Hindlimb muscle (tissue), 1 donor: Measurements from ENCODE around the gene TMC1. TPM values are rescaled to one million over a fixed set of nuclear protein-coding genes. Genes with fewer than 3 reads are reported as not detected.
"Not testable (repeated sequence)": the region's sequence is repeated elsewhere in the genome, so short reads cannot be mapped to it uniquely, and the experiment has no call there.

Experiments used
- DNase-seq: peaks from one replicate; pipeline ENCODE4 v3.0.0-alpha.2; 2013
- polyA plus RNA-seq: library from polyadenylated mRNA; unstranded; fragments of 120-200 nt; gene quantifications from one replicate; pipeline ENCODE4 v1.2.1, GENCODE V29; 2013; ENCODE audit not compliant: insufficient read length

The TMC1 gene
- polyA plus RNA-seq, 1 donor: 1.1 TPM

DNA sequence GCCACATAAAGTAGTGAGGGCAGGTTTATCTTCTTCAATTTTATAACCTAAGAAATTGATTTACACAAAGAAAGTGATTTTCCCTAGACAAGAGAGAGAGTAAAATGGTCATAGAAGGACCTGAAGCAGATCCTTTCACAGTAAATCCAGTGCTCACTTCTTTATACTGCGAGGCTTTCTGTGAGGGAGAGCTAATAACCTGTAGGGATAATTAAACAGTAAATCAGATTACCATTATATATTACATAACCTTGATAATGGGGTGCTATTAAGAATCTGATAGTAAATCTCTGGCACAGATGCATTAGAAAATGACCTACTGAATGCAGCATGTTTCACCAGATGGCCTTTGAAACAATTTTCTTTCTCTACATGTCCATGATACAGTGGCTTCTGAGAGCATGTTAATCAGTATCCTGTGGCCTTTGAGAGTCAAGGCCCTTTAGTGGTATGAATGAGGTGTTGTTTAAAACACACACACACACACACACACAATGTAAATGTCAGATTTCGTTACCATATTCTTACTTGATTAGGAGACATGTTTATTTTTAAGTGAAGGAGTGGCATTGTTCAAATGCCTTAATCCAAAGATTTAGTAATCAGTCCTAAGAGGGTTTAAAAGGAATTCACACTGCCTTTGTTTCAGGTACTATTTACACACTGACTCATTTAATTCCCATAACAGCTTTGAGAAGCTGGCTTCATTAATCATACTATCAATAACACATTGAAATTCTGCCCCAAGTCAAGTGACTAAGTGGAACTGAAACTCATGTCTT lies 306.7 kb downstream of the TMC1 start:
- DNase-seq: no peak

DNA sequence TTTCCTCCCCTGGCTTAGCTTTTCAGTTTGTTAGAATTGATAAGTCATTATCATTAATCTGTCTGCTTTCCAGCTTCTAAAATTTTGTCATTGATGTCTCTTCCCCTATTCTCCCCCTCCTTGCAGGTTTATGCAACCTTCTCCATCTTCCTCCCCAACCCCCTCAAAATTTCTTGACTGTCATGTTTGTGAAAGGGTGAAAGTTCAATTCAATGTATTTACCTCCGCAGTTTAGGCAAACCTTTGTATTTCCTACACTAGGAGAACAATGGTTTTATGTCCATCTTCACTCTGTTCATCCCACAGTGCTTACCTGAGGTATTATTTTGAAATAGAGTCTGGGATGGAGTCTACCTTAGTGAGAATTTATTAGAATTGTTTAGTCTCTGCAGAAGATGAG lies 313.6 kb downstream of the TMC1 start:
- DNase-seq: no peak

DNA sequence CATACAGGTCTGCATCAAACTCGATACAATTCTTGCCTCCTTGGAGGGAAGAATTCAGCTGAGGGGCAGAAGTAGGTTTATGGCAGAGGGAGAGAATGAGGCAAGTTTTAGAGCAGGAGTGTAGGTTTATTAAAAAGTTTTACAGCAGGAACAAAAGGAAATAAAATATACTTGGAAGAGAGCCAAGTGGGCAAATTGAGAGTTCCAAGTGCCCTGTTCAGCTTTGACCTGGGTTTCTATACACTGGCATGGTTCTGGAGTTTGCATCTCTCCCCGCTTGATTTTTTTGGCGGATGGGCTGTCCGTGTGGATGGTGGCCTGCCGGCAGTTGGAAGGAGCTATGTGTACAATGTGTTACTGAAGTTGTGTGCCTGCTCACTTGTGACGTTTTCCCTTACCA lies 315.4 kb downstream of the TMC1 start:
- DNase-seq: no peak

DNA sequence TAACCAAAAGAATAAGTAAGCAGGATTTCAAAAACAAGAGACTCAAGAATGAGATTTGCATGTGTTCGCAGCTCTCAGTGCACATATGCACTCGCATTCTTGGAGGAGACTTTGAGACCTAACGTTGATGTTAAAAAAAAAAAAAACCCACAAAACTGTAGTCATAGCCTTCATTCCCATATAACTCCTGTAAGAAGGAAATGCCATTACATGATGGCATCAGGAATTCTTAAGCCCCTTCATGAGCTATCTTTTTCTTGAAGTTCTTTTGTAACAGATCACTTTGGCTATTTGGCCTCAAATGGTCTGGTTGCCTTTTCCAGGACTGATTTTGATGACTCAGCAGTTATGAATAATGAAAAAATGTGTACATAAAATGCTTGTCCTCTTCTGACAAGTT lies 317.7 kb downstream of the TMC1 start:
- DNase-seq: no peak

DNA sequence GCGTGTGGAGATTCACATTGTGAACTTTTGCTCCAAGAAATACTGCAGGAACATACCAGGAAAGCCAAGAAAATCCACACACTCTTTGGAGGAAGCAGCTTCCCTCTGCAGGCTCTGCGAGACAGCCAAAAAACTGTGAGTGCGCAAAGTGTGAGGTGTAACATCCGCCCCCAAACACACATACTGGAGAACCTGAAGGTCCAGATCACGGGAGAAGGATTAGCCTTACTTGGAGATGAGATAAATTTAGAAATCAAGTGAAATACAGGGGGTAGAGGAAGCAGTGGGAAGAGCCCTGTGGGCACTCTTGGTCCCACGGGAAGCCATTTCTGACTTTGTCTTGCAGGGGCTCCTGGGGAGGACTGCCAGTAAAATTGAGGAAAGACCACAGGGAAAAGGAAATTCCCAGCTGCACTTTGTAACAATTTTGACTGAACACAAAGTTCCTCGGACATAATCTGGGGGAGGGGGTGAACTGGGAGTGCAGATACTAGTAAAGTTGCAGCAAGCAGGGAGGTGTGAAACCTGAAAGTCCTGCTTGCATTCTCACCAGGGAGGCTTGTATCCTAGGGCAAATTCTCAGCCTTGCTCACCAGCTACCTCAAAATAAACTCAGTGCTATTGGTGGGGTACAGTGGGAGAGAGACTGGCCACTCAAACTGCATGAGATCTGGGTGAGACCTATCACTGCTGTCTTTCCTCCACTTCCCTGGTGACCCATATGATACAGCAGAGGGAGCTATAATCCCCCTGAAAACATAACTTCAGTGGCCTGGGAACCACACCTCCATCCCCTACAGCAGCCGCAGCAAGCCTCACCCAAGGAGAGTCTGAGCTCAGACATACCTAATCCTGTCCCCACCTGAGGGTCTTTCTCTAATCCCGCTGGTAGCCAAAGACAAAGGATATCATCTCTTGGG lies 322.4 kb downstream of the TMC1 start:
- peak; percentile 45 for DNase-seq

DNA sequence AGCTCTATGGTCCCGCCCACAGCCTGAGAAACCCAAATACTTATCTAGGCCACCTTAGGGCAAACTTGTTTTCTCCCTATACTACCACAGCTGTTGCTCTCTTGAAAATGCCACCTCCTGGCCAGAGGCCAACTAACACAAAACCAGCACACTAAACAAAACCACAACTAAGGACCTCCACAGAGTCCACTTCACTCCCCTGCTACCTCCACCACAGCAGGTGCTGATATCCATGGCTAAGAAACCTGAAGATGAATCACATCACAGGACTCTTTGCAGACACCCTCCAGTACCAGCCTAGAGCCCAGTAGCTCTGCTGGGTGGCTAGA lies 323.0 kb downstream of the TMC1 start:
- no peak for DNase-seq

DNA sequence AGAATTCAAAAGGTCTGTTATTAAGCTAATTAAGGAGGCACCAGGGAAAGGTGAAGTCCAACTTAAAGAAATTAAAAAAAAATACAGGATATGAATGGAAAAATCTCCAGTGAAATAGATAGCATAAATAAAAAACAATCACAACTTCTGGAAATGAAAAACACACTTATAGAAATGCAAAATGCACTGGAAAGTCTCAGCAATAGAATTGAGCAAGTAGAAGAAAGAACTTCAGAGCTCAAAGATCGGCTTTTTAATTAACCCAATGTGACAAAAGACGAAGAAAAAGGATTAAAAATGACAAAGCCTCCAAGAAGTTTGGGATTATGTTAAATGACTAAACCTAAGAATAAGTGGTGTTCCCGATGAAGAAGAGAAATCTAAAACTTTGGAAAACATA lies 323.6 kb downstream of the TMC1 start:
- not testable (repeated sequence) for DNase-seq

DNA sequence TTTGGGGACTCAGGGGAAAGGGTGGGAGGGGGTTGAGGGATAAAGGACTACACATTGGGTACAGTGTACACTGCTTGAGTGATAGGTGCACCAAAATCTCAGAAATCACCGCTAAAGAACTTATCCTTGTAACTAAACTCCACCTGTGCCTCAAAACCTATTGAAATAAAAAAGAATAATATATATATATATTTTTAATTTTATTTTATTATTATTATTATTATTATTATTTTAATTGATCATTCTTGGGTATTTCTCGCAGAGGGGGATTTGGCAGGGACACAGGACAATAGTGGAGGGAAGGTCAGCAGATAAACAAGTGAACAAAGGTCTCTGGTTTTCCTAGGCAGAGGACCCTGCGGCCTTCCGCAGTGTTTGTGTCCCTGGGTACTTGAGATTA lies 328.8 kb downstream of the TMC1 start:
- not testable (repeated sequence) for DNase-seq

DNA sequence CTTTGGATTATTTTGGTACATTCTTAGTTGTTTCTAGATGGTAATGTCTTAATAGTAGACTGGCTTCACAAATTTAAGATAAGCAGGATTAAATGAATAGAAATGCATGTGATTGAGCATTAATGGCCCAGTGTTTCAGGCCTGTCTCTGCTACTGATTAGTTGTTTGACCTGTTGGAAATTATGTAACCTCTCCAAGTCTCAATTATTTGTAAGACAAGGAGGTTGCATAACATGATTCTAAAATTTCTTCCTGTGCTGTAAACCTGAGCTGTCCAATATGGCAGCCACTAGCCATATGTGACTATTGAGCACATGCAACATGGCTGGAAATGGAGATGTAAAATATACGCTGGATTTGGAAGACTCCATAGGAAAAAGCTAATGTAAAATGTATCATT lies 333.9 kb downstream of the TMC1 start:
- no peak for DNase-seq

DNA sequence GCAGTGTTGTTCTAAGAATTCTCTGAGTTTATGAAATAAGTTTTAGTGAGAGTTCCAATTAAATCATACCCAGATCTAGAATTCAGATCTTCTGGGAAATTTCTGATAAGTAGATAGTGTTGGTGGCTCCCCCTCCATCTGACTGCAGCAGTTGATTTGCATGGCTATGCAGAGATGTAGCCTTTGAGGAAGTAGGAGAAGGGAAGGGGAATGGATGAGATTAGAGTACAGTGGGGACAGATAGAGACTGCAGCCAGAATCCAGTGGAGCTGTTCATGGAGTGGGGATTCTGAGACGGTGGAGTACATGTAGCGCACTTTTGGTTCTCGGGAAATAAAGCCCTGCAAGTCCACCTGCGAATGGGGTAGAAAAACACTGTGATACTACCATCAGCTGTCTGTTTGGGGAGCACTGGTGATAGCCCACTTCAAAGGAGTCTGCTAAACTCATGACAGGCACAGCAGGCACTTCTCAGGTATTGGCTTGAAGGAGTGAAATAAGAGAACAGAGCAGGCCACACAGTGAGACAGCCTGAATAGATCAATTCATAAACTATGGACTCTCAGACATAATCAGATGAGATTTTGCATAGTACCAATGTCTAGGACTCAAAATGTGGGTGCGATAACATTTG lies 334.6 kb downstream of the TMC1 start:
- DNase-seq: no peak

DNA sequence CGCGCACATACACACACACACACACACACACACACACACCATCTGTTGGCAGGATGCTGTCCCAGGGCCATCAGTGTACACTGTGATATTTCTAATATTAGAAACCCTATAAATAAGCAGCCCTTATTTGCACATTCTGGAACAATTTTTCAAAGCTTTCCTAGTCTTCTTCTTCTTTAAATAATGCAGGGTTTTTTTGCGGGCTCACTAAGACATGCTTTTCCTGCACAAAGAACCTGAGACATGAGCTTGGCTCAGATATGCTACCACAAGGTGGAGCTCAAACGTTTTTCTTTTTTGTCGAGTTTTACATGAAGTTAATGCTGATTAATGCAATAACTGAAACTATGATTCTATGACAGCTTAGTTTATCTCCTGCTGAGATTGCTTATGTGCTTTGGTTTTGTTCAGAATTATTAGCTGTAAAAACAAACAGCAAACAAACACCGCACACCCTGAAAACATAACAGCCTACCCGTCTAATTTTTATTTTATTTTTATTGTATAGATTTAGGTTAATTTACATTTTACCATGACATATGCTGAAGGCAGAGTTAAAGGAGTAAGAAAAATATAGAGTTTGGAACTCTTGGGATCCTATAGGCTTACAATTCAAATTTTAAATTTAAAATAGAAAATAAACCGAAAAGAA lies 335.7 kb downstream of the TMC1 start:
- DNase-seq: peak; percentile 79

DNA sequence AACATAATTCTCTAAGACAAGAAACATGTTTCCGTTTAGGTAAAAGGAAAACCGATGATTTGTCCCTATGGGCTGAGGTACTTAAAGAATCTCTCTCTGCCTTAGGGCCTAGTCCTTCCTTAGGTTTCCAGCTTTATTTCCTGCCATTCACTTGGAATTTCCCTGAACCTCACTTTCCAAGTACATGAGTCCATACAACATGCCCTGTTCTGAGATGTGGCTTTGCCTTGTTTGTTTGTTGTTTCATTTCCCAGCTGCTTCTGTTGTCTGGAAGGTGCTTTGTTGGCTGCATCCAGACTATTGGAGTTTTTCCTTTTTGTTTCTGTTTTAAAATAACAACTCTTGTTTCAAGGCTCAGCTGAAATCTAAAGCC lies 336.2 kb downstream of the TMC1 start:
- DNase-seq: no peak

DNA sequence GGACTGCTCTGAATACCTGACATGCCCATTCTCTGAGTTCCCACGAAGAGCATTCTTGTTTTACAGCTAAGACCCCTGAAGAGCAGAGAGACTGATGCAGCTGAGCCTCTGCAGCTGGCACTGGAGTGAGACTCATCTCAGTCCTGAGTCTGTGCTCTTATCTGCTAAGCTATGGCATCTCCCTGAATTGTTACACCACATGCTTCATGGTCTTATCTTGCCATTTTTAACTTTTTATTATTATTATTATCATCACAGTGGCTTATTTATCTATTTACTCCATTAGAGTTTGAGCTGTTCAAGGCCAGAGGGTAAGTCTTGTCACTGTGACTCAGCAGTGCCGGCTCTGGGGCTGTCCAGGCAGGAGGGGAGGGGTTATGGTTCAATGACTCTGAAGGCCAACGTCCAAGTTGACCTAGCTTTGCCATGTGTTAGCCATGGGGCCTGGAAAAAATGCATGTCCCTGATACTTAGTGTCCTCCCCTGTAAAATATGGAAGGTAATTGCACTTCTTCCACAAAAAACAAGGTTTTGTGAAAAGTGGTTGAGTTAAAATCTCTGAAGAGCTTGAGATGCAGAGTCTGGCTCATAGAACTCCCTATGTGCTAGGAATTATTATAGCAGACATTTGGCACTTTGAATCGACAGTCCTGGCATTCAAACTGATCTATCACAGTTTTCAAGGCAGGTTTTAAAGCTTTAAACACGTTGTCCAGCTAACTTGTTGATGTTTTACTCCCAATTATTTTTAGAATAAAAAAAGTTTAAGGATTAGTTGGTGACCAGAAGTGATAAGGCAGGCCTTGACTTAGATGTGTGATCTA lies 336.9 kb downstream of the TMC1 start:
- no peak for DNase-seq

DNA sequence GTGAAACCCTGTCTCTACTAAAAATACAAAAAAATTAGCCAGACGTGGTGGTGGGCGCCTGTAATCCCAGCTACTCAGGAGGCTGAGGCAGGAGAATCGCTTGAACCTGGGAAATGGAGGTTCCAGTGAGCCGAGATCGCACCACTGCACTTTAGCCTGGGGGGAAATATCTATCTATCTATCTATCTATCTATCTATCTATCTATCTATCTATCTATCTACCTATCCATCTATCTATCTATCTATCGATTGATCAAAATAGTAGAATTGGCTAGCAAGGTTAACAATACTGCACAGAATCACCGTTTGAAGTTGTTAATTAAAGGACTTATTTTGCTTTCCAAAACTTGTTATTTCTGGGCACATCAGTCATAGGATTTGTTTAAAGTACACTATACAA lies 341.4 kb downstream of the TMC1 start:
- not testable (repeated sequence) for DNase-seq

DNA sequence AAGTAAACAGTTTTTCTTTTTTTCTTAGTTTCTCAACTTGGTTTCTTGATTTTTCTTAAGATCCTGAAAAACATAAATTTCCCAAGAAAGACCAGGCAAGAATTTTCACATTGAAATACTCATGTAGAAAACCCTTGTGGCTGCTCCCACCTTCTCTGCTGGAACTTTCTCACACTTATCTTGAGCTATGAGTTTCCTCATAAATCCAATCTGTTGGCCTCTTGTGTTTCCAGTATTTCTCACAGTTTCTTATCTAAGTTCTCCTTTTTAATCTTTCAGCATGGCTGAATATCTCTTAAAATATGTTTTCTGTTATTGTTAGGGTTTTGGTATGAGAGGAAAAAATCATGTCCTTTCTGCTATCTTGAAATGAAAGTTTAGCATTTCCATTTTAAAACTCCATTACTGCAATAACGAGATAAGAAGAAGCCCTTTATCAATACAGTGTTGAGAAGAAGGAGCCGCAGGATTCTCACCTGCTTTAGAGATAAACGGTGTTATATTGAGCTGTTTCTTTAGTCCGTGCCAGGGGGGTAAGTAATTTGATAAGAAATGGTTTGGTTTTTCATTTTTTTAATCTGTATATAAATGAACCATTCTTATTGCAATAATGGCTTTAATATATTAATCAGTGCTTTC lies 342.2 kb downstream of the TMC1 start:
- no peak for DNase-seq

DNA sequence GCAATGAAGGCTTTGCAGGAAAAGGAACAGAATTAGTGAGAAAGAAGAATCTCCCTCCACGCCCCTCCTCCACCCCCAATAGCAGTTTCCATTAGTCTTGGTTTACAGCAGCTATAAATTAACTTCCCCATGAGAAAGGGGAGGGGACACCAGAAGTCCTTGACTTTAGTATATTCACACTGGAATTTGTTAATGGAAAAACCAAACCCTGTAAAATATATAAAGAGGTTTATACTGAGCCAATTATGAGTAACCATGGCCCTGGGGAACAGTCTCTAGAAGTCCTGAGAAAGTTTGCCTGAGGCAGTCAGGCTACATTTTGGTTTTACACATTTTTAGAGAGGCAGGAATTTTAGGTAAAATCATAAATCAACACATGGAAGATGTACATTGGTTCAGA lies 342.9 kb downstream of the TMC1 start:
- no peak for DNase-seq

DNA sequence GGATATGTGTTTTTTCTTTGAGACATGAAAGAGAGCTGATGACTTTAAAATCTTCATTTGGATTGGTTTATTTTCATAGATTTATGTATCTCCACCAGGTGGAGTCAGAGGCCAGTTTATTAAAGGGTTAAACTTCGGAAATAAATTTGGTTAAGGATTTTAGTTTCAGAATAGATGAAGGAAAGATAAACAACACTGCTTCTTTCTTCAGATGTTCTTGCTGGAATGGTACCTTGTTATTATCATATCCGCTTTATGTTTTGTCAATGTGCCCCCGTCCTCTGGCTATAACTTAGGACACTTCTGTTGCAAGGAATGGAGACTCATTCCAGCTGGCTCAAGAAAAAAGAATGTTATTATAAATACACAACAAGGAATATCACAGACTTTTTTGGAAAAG lies 350.3 kb downstream of the TMC1 start:
- DNase-seq: no peak

DNA sequence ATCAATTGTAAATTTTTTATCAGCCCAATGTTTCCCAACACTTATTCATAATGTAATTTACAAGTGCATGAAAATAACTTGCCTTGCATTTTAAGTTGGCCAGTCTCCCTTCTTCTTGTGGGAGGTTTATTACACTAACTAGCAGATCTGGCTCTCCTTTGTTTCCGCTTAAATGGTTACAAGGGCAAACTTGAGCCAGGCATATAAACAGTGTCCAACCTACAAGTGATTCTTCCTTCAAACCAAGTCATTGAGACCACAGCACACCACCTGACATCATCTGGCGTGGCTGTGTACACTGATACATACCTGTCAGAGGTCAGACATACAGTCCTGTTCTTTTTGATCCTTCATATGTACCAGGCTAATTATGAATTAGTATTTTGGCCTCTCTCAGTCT lies 351.3 kb downstream of the TMC1 start:
- no peak for DNase-seq

DNA sequence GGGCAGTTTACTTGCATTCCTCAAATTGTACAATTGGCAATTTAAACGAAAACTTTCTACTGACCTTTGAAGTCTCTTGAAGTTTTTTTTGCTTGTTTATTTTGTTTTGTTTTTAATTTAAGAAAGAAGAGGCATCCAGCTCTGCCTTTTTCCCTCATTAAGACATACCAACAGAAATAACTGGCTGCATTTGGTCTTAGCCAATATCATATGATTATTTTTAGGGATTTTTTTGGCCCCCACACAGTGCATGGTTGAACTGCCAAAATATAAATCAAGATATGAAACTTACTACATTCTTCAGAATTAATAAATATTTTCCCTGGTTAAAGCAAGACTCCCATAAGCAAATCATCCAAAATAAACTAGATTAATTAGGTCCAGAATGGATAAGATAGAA lies 352.0 kb downstream of the TMC1 start:
- DNase-seq: no peak

DNA sequence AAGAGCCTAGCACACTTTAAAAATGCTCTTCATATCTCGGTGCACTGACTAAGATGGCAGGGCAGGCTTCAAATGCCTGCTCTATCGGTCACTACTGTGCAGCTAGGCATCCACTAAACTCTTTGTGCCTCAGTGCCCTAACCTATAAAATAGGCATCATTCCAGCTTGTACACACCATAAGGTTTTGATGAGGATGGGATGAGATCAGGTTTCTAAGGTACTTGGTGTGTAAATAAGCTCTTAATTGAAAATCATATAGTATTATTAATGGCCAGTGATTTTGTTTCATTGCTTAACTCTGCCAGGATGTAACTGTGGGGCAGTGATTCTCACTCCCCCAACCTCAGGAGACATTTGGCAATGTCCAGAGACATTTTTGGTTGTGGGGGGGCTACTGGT lies 352.9 kb downstream of the TMC1 start:
- no peak for DNase-seq

DNA sequence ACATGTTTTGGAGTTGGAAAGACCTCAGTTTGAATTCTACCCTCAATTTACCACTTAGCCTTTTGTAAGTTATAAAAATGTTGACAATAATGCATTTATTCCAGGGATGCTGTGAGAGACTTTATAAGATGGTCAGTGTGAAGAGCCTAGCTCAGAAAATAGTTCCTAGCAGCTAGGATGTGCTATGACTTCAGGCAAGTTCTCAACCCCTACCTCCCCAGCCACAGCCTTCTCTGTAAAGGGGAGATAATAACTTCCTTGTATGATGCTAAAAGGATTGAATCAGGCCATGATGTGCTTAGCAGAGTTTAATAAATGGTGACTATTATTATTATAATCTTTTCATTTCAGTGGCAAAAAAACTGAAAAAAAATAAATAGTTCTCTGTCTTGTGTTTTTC lies 353.8 kb downstream of the TMC1 start:
- no peak for DNase-seq

DNA sequence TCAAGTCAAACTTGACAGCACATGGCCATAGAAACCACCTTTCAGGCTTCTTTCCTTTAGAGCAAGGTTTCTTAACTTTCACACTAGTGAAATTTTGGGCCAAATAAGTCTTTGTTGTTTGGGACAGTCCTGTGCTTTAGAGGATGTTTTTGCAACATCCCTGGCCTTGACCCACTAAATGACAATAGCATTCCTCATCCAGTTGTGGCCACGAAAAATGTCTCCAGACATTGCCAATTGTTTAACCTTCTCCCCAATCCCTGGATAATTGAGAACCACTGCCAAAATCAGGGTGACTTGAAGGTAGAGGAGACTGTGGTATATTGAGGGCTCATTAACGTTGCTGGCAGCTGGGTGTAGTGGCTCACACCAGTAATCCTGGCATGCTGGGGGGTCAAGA lies 359.4 kb downstream of the TMC1 start:
- no peak for DNase-seq
